A549 (cell line): ENCODE data around the gene SETBP1. TPM values are rescaled to one million over a fixed set of nuclear protein-coding genes. Genes with fewer than 3 reads are reported as not detected.

Experiments
- ATAC-seq, 2 experiments: fragments of 200-7000 bp in 1 of 2; fragments of >200 bp in 1 of 2; cut with Nextera tagmentation in 1 of 2; cut with Tn5 transposase in 1 of 2; 3 replicates each; pipeline versions ENCODE4 v1.8.0 to v1.9.1; 2018 to 2020; ENCODE audit warnings: mild to moderate bottlenecking in 1 of 2, moderate library complexity in 1 of 2
- CTCF ChIA-PET: fragments of 300-600 bp; sonication (Branson Sonifier 250); formaldehyde crosslinking; extraction: SDS; loops from one replicate; lab custom pipeline; 2021; ENCODE audit warnings: antibody characterized with exemption, inconsistent platforms; lab: Yijun Ruan, JAX
- POLR2A ChIA-PET: fragments of 350-600 bp; formaldehyde crosslinking; extraction: SDS; loops from one replicate; lab custom pipeline; 2021; ENCODE audit warnings: antibody characterized with exemption, inconsistent platforms; lab: Yijun Ruan, JAX
- DNase-seq, 2 experiments: peaks; one replicate each; pipeline versions ENCODE4 v3.0.0 to v3.0.0-alpha.2; 2011 to 2016; ENCODE audit warnings: low read depth in 1 of 2, low spot score in 1 of 2
- FAIRE-seq: peaks from 2 replicates; lab custom pipeline; 2011; peaks lifted over from hg19 to GRCh38; lab: Jason Lieb, UNC
- H3K27ac ChIP-seq, 2 experiments: fragments of >200 bp; sonication (Bioruptor Twin); formaldehyde crosslinking; 3 replicates each; pipeline ENCODE4 v1.5.1; 2016 to 2017
- H3K4me1 ChIP-seq: fragments of >200 bp; sonication (Bioruptor Twin); formaldehyde crosslinking; 3 replicates; pipeline ENCODE4 v1.6.1; 2016
- H3K4me2 ChIP-seq: fragments of >200 bp; sonication (Bioruptor Twin); formaldehyde crosslinking; 3 replicates; pipeline ENCODE4 v1.6.1; 2016
- H3K4me3 ChIP-seq: fragments of >200 bp; sonication (Bioruptor Twin); formaldehyde crosslinking; 3 replicates; pipeline ENCODE4 v1.5.1; 2016
- H3K9me3 ChIP-seq: fragments of >200 bp; sonication (Bioruptor Twin); formaldehyde crosslinking; 3 replicates; pipeline ENCODE4 v1.6.1; 2016
- CBX2 ChIP-seq: fragments of 200-600 bp; sonication (generic); IDR thresholded peaks from 2 replicates; pipeline ENCODE4 v1.6.1; 2016; ENCODE audit warnings: low read depth, mild to moderate bottlenecking, borderline replicate concordance
- CBX8 ChIP-seq: fragments of 200-600 bp; sonication (generic); IDR thresholded peaks from 2 replicates; pipeline ENCODE4 v1.6.1; 2016
- CHD2 ChIP-seq: fragments of 150-350 bp; IDR thresholded peaks from 2 replicates; pipeline ENCODE4 v1.6.1; 2014; ENCODE audit warnings: low read length; ENCODE audit not compliant: partially characterized antibody
- CHD4 ChIP-seq: fragments of 200-600 bp; sonication (generic); IDR thresholded peaks from 2 replicates; pipeline ENCODE4 v1.6.1; 2016; ENCODE audit warnings: antibody characterized with exemption, mild to moderate bottlenecking, borderline replicate concordance
- EHMT2 ChIP-seq: fragments of 200-600 bp; sonication (generic); IDR thresholded peaks from 2 replicates; pipeline ENCODE4 v1.6.1; 2016; ENCODE audit warnings: antibody characterized with exemption, low read depth, mild to moderate bottlenecking, moderate library complexity
- EP300 ChIP-seq, 2 experiments: fragments of >200 bp; sonication (Bioruptor Twin); formaldehyde crosslinking; IDR thresholded peaks; 2 replicates in 1 of 2; 3 replicates in 1 of 2; pipeline ENCODE4 v1.6.1; 2016 to 2017
- ESRRA ChIP-seq: fragments of 150-350 bp; IDR thresholded peaks from 2 replicates; pipeline ENCODE4 v1.6.1; 2014; ENCODE audit warnings: mild to moderate bottlenecking, low read length, borderline replicate concordance
- HDAC2 ChIP-seq: fragments of 200-600 bp; sonication (generic); IDR thresholded peaks from 2 replicates; pipeline ENCODE4 v1.6.1; 2016
- HOXB5 ChIP-seq: fragments of 250-450 bp; sonication (Bioruptor Pico); IDR thresholded peaks from 2 replicates; pipeline ENCODE4 v1.5.0; 2020; ENCODE audit warnings: mild to moderate bottlenecking, moderate library complexity
- JUN ChIP-seq, 2 experiments: fragments of >200 bp; sonication (Bioruptor Twin); formaldehyde crosslinking; IDR thresholded peaks; 2 replicates in 1 of 2; 3 replicates in 1 of 2; pipeline ENCODE4 v1.6.1; 2016 to 2017
- JUNB ChIP-seq: fragments of >200 bp; sonication (Bioruptor Twin); formaldehyde crosslinking; IDR thresholded peaks from 2 replicates; pipeline ENCODE4 v1.6.1; 2016
- KDM5A ChIP-seq: fragments of 200-600 bp; sonication (generic); IDR thresholded peaks from 2 replicates; pipeline ENCODE4 v1.6.1; 2016; ENCODE audit warnings: antibody characterized with exemption, mild to moderate bottlenecking
- NFE2L2 ChIP-seq: fragments of 150-350 bp; conservative IDR thresholded peaks from 2 replicates; pipeline ENCODE4 v1.6.1; 2014; ENCODE audit warnings: low read length
- NR3C1 ChIP-seq: fragments of >200 bp; sonication (Bioruptor Twin); formaldehyde crosslinking; IDR thresholded peaks from 3 replicates; pipeline ENCODE4 v1.6.1; 2017
- PHF8 ChIP-seq: fragments of 200-600 bp; sonication (generic); IDR thresholded peaks from 2 replicates; pipeline ENCODE4 v1.6.1; 2016; ENCODE audit warnings: low read depth, mild to moderate bottlenecking, antibody characterized with exemption, moderate library complexity, borderline replicate concordance
- RARB ChIP-seq: fragments of 250-450 bp; sonication (Bioruptor Pico); IDR thresholded peaks from 2 replicates; pipeline ENCODE4 v1.8.0; 2021; ENCODE audit warnings: mild to moderate bottlenecking, moderate library complexity
- RFX5 ChIP-seq: fragments of 450-650 bp; IDR thresholded peaks from 2 replicates; pipeline ENCODE4 v1.7.1; 2014; ENCODE audit warnings: antibody characterized with exemption, mild to moderate bottlenecking, moderate library complexity
- WGBS: methylation state at CpG from one replicate; pipeline ENCODE4 v1.1.6; 2017; ENCODE audit errors: missing lambda C conversion rate; 5-methylcytosine and 5-hydroxymethylcytosine counted together
- polyA plus RNA-seq, 4 experiments: library from polyadenylated mRNA; depleted of rRNA in 3 of 4; stranded (reverse); fragments of >200 nt; fragmentation: RNase III in 1 of 4; extraction: RNeasy Plus Mini Kit Qiagen cat#74134 plus additional on column Dnase treatment in 1 of 4; gene quantifications; 2 replicates in 3 of 4; 3 replicates in 1 of 4; pipeline ENCODE4 v1.2.3, GENCODE V29; 2011 to 2017
- TF ChIP-seq, protein P1 (sequence below): IDR thresholded peaks from 2 replicates; pipeline ENCODE4 v1.6.1; 2012; ENCODE audit warnings: low read depth, borderline replicate concordance
- TF ChIP-seq, protein P2 (sequence below): fragments of 200-600 bp; sonication (generic); IDR thresholded peaks from 2 replicates; pipeline ENCODE4 v1.6.1; 2016; ENCODE audit warnings: antibody characterized with exemption, mild to moderate bottlenecking, moderate library complexity
- TF ChIP-seq, protein P3 (sequence below): fragments of 150-350 bp; IDR thresholded peaks from 2 replicates; pipeline ENCODE4 v1.6.1; 2014; ENCODE audit warnings: low read depth, mild to moderate bottlenecking, low read length
- TF ChIP-seq, protein P4 (sequence below): fragments of >200 bp; sonication (Bioruptor Twin); formaldehyde crosslinking; IDR thresholded peaks from 3 replicates; pipeline ENCODE4 v1.5.1; 2016
- TF ChIP-seq, protein P5 (sequence below): fragments of 250-450 bp; sonication (Bioruptor Pico); IDR thresholded peaks from 2 replicates; pipeline ENCODE4 v1.5.0; 2020; ENCODE audit warnings: low read depth, mild to moderate bottlenecking, moderate library complexity
- TF ChIP-seq, protein P6 (sequence below): IDR thresholded peaks from 2 replicates; pipeline ENCODE4 v1.6.1; 2012

The SETBP1 gene
- polyA plus RNA-seq, 2 of the 4 experiments (the other 2 are of a cell fraction), result 0.50 to 1.9 TPM

DNA sequence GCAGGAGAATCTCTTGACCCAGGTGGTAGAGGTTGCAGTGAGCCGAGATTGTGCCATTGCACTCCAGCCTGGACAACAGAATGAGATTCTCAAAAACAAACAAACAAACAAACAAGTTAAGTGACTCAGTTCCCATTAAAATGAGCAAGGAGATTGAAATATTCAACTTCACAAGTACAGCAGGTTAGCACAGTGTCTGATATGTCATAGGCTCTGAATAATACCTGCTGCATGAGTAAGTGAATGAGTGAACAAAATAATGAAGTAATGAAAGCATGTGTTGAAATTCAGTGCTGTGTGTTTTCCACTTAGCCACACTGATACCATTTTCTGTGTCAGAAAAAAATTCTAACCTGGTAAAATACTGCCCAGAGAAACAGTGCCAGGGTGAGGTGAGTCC, 41.9 kb upstream of the SETBP1 start:
- ATAC-seq, result no peak
- H3K27ac ChIP-seq, result no peak overlapping the region
- WGBS, result 56% methylated on average over 1 of the region's 1 CpG
- ChIA-PET POLR2A (interaction anchor here (0.7 kb wide), 1 partner anchor 17 kb away, joined by 7 read pairs; no protein-coding TSS in a partner anchor), CTCF (no interaction called here)
- H3K4me3 ChIP-seq, result no peak overlapping the region
- H3K9me3 ChIP-seq, result no peaks in the 10 kb centered on the region
- H3K4me2 ChIP-seq, result no peak overlapping the region
- no peak for TF ChIP-seq CHD4
- TF ChIP-seq, protein P1, sequence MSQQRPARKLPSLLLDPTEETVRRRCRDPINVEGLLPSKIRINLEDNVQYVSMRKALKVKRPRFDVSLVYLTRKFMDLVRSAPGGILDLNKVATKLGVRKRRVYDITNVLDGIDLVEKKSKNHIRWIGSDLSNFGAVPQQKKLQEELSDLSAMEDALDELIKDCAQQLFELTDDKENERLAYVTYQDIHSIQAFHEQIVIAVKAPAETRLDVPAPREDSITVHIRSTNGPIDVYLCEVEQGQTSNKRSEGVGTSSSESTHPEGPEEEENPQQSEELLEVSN, result no peak
- TF ChIP-seq ESRRA, result no peak
- TF ChIP-seq, protein P2, sequence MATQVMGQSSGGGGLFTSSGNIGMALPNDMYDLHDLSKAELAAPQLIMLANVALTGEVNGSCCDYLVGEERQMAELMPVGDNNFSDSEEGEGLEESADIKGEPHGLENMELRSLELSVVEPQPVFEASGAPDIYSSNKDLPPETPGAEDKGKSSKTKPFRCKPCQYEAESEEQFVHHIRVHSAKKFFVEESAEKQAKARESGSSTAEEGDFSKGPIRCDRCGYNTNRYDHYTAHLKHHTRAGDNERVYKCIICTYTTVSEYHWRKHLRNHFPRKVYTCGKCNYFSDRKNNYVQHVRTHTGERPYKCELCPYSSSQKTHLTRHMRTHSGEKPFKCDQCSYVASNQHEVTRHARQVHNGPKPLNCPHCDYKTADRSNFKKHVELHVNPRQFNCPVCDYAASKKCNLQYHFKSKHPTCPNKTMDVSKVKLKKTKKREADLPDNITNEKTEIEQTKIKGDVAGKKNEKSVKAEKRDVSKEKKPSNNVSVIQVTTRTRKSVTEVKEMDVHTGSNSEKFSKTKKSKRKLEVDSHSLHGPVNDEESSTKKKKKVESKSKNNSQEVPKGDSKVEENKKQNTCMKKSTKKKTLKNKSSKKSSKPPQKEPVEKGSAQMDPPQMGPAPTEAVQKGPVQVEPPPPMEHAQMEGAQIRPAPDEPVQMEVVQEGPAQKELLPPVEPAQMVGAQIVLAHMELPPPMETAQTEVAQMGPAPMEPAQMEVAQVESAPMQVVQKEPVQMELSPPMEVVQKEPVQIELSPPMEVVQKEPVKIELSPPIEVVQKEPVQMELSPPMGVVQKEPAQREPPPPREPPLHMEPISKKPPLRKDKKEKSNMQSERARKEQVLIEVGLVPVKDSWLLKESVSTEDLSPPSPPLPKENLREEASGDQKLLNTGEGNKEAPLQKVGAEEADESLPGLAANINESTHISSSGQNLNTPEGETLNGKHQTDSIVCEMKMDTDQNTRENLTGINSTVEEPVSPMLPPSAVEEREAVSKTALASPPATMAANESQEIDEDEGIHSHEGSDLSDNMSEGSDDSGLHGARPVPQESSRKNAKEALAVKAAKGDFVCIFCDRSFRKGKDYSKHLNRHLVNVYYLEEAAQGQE, result no peak
- no peak for TF ChIP-seq NR3C1
- no peak for TF ChIP-seq HOXB5
- TF ChIP-seq, all 56 proteins: peak for 0
- peaks cover 21% of the 10 kb centered on the region for H3K4me1 ChIP-seq
- DNase-seq (no peak), FAIRE-seq (no peak)

DNA sequence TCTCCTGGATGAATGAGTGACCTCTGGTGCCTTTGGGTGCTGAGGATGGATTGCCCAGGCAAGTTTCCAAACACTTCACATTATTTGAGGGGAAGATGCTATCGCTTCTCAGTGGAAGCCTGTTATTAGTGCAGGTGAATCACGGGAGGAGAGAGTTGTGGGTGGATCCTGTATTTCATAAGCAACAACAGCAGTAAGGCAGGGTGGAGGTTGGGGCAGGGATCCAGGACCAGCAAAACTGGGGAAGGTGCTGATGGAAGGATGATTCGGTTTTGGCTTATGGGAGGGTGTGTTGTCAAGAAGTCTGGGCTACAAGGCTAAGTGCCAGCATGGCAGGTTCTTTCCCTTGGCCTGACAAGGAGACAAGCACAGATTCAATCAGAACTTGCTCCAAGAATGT, 37.7 kb upstream of the SETBP1 start:
- Histone ChIP-seq H3K9me3 (no peaks in the 10 kb centered on the region), H3K27ac (no peak overlapping the region), H3K4me1 (peaks cover 10% of the 10 kb centered on the region), H3K4me2 (no peak overlapping the region), H3K4me3 (no peak overlapping the region)
- POLR2A ChIA-PET, result no interaction called here
- WGBS, result 49% methylated on average over 3 of the region's 3 CpGs
- ATAC-seq (no peak), DNase-seq (no peak), FAIRE-seq (no peak)
- CTCF ChIA-PET, result no interaction called here
- TF ChIP-seq EP300 (IDR thresholded peaks at IDR 0.05) (no peak), CBX8 (no peak), NFE2L2 (no peak), KDM5A (no peak), RARB (CRISPR knock-in tag) (no peak), CBX2 (no peak), CHD2 (no peak), JUNB (no peak), JUN (IDR thresholded peaks at IDR 0.05) (no peak), HDAC2 (no peak), PHF8 (no peak), EHMT2 (no peak), RFX5 (no peak)
- TF ChIP-seq, protein P3, sequence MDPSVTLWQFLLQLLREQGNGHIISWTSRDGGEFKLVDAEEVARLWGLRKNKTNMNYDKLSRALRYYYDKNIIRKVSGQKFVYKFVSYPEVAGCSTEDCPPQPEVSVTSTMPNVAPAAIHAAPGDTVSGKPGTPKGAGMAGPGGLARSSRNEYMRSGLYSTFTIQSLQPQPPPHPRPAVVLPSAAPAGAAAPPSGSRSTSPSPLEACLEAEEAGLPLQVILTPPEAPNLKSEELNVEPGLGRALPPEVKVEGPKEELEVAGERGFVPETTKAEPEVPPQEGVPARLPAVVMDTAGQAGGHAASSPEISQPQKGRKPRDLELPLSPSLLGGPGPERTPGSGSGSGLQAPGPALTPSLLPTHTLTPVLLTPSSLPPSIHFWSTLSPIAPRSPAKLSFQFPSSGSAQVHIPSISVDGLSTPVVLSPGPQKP, result no peak
- TF ChIP-seq, protein P4, sequence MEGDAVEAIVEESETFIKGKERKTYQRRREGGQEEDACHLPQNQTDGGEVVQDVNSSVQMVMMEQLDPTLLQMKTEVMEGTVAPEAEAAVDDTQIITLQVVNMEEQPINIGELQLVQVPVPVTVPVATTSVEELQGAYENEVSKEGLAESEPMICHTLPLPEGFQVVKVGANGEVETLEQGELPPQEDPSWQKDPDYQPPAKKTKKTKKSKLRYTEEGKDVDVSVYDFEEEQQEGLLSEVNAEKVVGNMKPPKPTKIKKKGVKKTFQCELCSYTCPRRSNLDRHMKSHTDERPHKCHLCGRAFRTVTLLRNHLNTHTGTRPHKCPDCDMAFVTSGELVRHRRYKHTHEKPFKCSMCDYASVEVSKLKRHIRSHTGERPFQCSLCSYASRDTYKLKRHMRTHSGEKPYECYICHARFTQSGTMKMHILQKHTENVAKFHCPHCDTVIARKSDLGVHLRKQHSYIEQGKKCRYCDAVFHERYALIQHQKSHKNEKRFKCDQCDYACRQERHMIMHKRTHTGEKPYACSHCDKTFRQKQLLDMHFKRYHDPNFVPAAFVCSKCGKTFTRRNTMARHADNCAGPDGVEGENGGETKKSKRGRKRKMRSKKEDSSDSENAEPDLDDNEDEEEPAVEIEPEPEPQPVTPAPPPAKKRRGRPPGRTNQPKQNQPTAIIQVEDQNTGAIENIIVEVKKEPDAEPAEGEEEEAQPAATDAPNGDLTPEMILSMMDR, result no peak
- TF ChIP-seq, protein P5, sequence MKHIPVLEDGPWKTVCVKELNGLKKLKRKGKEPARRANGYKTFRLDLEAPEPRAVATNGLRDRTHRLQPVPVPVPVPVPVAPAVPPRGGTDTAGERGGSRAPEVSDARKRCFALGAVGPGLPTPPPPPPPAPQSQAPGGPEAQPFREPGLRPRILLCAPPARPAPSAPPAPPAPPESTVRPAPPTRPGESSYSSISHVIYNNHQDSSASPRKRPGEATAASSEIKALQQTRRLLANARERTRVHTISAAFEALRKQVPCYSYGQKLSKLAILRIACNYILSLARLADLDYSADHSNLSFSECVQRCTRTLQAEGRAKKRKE, result no peak
- TF ChIP-seq, protein P1, result no peak
- TF ChIP-seq, protein P6, sequence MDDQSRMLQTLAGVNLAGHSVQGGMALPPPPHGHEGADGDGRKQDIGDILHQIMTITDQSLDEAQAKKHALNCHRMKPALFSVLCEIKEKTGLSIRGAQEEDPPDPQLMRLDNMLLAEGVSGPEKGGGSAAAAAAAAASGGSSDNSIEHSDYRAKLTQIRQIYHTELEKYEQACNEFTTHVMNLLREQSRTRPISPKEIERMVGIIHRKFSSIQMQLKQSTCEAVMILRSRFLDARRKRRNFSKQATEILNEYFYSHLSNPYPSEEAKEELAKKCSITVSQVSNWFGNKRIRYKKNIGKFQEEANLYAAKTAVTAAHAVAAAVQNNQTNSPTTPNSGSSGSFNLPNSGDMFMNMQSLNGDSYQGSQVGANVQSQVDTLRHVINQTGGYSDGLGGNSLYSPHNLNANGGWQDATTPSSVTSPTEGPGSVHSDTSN, result no peak
